NCI-H2107 treated with DMSO at 0.1 percent for 48 hours (cell line): ENCODE measurements around the gene ANKLE1.
"Not testable (repeated sequence)": the region's sequence is repeated elsewhere in the genome, so short reads cannot be mapped to it uniquely, and the experiment has no call there.

Experiments
- DNase-seq: peaks from one replicate; lab custom pipeline; 2025; ENCODE audit not compliant: unreplicated experiment; lab: John Stamatoyannopoulos, UW

Gene ANKLE1

DNA sequence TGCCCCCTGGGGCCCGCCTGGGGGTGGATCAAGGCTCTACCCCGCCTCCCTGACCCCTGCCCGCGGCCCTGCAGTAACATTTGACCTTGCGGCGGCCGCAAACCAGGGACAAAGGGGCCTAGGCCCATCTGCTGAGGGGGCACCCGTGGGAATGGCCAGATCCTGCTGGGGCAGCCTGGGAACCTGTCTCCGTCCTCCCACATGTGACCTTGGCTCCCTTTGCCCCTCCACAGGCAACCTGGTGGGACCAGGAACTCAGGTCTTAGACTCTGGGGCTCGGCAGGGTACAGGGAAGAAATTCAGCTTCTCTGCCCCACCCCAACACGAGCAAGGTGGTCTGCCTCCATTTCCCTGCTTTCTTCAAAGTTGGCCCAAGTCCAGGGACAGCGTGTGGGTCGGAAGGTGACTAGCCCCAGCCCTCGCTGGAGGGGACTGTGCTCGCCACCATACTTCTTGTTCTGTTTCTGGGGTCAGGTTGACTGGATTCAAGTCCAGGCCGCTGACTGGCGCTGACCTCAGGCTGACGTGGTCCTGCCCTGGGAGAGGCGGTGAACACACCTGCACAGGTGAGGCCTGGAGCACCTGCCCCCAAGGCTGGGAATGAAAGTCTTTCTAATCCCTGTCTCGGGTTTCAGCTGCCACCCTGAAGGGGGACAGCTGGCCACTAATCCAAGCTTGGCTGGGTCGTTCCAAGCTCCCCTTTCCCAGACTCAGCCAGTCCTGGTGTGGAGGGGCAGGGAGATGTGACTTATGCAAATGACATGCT lies 33.5 kb upstream of the ANKLE1 start:
- peak; percentile 56 for DNase-seq

DNA sequence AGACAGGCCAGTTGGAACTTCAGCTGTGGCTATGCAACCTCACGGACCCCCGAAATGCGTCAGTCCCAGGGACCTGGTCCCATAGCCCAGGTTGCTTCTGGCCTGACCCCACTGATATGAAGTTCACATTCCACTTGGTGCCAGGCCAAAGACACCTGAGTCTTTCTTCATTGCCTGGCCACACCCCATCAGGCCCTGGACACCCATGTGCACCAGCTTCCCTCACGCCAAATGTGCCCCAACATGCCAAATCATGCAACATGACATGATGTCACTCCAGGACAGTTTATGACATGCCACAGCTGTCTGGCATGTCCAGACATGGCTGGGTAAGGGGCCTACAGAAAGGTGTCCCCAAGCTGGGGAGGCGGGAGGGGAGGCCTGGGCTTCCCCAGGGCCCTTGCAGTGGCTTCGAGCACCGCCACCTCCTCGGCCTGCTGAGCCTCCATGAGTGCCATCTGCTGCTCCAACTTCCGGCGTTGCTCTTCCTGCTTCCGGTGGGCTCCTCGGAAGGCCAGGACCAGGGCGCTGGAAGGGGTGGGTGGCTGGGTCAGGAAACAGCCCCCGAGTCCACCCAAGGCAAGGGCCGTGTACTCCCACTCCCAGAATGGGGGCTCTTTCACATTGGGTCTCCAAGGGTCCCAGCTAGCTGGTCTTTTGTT lies 31.7 kb upstream of the ANKLE1 start:
- DNase-seq, result no peak

DNA sequence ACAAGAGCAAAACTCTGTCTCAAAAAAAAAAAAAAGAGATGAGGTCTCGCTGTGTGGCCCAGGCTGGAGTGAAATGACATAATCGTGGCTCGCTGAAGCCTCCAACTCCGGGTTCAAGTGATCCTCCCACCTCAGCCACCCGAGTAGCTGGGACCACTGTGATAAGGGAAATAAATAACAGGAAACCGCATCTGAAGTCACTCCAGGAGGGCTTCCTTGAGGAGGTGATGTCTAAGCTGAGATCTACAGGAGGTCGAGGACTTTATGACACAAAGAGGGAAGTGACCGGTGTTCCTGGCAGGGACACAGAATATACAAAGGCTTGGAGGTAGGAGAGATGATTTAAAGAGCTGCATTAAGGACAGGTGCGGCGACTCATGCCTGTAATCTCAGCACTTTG lies 27.1 kb upstream of the ANKLE1 start:
- no peak for DNase-seq

DNA sequence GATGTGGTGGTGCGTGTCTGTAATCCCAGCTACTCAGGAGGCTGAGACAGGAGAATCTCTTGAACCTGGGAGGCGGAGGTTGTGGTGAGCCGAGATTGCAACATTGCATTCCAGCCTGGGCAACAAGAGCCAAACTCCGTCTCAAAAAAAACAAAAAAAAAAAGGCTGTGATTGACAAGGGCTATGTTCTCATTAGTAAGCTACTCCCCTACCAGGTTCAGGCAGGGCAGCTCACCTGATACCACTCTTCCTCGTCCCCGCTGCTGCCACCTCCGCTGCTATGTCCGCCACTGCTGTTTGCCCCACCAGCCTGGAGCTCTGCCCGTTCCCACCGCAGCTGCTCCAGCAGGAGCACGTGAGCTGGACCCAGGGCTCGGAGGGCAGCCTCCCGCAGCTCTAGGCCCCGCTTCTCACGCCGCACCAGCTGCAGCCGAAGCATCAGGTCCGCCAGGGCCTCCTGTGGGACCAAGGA lies 26.5 kb upstream of the ANKLE1 start:
- peak; percentile 73 for DNase-seq

DNA sequence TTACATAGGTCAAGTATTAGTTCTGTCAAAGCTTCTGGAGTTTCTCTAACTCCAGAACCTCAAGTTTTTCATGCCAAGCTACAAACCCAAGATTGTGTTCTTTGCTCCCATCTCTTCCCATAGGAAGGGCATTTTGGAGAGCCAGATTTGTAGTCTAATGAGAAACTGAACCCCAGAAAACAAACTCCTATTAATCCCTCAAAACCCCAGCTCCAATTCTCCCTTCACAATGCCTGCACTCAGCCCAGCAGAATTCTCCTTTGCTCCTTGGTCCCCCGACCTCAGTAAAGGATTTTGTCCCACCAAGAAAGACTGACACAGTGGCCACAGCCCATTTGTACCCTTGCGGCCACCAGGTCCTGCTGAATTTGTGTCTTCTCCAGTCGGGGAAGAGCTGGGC lies 25.6 kb upstream of the ANKLE1 start:
- DNase-seq, result no peak

DNA sequence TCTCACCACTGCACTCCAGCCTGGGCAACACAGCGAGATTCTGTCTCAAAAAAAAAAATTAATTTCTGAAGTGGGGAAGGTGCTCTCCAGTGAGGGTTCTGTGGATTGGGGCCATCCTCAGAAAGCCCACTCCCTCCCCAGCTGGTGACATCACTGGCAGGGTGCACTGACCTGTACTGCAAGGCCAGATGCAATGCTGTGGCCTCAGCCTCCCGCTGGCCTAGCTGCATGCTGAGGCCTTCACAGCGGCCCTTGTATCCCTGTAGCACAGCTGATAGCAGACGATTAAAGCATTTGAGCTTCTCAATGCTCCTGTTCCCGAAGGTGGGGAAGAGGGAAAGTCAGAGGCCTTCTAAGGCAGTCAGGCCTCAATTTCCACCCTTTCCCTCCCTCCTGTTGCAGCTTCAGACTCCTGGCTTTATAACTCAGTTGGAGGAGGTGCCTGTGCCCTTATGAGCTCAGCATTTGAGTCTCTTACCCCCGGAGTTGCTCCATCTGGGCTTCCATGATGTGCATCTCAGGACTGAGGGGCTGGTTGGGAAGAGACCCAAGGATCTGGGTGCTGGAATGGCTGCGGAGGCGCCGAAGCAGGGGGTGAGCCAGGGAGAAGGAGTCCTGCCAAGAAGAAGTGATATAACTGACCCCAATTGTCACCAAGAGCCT lies 22.5 kb upstream of the ANKLE1 start:
- DNase-seq, result no peak

DNA sequence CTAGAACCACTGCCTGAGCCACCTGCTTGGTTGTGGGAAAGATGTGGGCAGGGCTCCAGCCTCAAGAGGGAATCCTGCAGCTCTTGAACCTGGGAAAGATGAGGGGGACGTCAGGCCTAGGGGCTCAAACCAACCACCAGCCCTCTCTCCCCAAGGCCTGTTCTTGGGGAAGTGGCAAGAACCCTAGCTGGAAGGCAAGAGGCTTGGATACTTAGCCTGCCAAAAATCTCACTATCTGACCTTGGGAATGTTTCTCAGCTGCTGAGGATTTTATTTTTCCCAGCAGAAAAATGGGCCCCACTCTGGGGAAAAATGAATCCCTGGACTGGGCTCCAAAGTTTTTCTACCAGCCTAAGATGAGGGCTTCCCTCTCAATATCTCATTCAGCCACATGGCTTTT lies 21.8 kb upstream of the ANKLE1 start:
- DNase-seq, result no peak

DNA sequence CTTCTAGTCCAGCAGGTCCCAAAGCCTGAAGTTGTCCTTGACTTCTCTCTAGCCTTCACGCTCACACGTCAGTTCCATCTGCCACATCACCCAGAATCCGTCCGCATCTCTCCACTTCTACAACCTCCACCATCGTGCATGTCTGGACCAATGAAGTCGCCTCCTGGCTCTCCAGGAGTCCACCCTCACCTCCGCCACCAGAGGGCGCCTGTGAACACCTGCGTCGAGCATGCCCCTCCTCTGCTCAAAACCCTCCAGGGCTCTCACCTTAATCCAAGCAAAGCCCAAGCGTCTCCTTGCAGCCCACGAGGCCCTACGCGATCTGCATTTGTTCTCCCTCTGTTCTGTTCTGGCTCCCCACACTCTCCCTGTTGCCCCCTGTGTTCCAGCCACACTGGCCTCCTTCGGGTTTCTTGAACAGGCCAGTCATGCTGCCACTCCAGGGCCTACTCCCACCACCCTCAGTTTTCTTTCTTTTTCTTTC lies 20.8 kb upstream of the ANKLE1 start:
- DNase-seq, result peak; percentile 86

DNA sequence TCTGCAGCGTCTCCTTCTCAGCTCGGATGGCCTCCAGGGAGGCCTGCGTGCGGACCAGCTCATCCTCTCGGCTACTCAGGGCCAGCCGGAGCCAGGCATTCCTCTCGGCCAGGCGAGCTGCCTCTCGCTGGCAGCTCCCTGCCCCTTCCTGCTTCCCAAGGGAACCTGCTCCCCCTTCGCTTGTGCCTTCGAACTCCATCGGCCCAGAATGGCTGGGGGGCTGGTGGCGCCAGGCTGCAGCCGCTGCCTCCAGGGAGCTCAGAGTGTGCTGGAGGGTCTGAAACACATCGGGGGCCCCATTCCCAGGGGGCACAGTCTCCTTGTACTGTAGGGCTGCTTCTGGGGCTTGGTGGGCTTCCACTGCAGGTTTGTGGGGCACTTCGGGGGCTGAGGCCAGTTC lies 19.1 kb upstream of the ANKLE1 start:
- DNase-seq, result no peak

DNA sequence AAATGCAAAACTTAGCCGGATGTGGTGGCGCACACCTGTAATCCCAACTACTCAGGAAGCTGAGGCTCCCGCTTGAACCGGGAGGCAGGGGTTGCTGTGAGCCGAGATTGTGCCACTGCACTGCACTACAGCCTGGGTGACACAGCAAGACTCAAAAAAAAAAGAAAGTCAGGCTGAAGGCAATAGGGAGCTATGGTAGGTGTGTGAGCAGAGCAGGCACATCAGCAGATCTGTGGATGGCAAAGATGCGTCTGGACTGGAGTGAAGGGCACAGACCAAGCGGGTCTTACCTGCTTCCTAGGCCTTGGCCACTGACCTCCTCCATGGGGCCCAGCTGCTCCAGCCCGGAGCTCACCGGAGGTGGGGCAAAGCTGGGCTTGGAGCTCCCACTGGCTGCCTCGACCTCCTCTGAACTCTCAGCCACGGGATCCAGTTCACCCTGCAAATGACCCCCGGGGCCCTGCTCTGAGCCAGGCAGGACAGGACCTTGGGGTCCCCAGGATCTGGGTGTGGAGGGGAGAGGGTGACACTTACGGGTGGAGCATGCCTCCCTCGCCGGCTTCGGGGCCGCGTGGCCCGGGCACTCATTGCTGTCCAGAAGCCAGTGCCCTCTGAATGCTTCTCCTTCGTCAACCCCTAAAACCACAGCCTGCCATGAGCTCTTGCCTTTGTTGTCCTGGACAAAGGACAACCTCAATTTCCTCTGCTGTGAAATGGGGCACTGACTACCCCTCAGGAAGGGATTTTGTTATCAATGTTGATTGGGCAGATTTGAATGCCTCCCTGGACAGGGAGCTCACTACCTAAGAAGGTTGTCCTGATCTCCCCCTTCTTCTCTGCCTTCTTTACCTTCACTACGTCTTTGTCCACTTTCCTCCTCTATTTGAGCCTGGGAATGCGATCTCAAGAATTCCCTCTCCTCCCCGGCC lies 17.7 kb upstream of the ANKLE1 start:
- DNase-seq, result no peak

DNA sequence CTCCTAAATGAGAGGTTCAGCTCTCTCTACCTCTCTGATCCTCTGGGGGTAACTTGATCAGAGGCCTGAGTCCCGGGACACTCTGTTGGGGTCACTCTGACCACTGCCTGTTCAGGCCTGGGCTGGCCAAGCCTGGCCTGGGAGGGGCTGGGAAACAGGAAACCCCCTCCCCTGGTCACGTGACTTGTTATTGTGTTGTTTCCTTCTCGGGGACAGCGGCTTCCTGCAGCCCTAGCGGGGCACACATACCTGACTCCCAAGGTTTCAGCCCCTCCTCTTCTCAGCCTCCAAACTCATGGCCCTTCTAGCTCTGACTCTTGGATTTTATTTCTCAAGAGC lies 17.1 kb upstream of the ANKLE1 start, which contains the start of gene USHBP1:
USHBP1 (minus strand) TSS at position 105 of the 339 bp plus-strand sequence. CDS start 446 bp downstream, outside the sequence.
- no peak for DNase-seq

DNA sequence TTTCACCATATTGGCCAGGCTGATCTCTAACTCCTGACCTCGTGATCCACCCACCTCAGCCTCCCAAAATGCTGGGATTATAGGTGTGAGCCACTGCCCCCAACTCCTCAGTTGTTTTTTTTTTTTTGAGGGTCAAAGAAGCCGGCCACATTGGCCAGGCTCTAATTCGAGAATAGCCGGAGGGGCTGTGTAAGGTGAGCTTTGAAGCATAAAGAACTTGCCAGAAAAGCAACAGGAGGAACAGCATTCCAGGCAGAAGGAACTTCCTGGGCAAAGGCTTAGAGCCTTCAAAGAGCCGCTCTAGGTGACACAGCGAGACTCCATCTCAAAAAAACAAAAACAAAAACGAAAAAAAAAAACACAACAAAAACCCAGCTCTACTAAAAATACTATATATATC lies 15.7 kb upstream of the ANKLE1 start:
- DNase-seq, result no peak

DNA sequence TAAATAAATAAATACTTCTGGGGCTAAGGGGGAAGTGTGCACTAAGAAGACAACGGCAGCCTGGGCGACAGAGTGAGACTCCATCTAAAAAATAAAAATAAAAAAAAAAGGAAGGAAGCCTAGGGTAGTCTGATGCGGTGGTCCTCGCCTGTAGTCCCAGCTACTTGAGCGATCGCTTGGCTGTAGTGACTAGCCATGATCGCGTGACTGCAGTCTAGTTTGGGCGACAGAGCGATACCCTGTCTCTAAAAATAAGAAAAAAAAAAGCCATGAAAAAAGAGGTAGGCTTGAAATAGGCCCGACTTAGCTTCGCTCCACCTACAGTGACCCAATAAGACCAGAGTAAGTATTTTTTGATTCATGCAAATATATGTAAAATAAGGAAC lies 15.1 kb upstream of the ANKLE1 start:
- no peak for DNase-seq

DNA sequence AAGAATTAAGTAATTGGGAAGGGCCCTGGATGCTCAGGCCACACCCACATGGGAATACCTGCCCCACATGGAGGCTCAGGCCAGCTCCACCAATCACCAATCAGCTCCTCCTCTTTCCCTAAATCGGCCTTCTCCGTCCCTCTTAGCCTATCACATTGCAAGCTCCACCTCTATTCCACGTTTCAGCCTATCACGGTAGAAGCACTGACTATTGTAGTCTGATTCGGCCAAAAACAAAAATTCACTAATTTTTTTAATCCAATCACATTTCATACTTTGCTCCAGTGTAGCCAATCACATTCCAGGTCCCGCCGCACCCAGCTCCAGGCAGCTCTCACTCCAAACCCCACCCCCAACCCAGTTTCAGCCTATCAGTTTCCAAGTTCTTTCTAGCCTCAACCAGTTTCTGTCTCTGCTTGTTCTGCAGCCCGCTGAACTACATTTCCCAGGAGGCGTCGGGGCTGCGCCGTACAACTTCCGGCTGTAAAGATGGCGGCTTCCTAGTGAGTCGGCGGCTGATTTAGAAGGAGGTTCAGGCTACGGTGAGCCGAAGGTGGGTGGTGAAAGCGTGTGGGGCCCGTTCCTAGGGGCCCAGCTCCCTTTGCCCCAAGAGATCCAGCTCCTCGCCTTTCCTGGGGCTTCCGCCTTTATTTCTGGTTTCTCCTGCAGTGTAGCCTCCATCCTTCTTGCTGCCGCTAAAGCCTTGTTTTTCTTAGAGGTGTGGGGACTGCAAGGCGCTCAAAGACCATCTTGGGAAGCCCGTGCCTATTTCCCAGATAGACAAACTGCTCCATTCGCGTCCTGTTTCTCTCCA lies 14.5 kb upstream of the ANKLE1 start, which contains the start of gene BABAM1:
BABAM1 (plus strand) TSS at position 469 of the 814 bp plus-strand sequence. CDS start 1,364 bp downstream, outside the sequence.
- DNase-seq, result peak; percentile 97

DNA sequence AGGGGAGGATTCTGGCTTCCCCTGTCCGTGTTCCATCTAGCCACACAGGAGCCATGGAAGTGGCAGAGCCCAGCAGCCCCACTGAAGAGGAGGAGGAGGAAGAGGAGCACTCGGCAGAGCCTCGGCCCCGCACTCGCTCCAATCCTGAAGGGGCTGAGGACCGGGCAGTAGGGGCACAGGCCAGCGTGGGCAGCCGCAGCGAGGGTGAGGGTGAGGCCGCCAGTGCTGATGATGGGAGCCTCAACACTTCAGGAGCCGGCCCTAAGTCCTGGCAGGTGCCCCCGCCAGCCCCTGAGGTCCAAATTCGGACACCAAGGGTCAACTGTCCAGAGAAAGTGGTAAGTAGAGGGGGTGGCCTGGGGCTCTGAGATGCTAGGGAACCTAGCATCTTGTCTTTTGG lies 12.9 kb upstream of the ANKLE1 start:
- DNase-seq, result no peak

DNA sequence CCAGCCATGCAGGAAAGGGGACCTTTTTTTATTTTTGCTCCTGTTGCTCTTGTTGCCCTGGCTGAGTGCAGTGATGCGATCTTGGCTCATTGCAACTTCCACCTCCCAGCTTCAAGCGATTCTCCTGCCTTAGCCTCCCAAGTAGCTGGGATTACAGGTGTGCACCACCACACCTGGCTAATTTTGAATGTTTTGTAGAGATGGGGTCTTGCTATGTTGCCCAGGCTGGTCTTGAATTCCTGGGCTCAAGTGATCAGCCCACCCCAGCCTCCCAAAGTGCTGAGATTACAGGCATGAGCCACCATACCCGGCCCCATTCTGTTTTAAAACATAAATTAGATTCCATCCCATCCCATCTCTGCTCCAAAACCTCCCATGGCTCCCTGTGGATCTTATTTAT lies 6.8 kb upstream of the ANKLE1 start:
- not testable (repeated sequence) for DNase-seq

DNA sequence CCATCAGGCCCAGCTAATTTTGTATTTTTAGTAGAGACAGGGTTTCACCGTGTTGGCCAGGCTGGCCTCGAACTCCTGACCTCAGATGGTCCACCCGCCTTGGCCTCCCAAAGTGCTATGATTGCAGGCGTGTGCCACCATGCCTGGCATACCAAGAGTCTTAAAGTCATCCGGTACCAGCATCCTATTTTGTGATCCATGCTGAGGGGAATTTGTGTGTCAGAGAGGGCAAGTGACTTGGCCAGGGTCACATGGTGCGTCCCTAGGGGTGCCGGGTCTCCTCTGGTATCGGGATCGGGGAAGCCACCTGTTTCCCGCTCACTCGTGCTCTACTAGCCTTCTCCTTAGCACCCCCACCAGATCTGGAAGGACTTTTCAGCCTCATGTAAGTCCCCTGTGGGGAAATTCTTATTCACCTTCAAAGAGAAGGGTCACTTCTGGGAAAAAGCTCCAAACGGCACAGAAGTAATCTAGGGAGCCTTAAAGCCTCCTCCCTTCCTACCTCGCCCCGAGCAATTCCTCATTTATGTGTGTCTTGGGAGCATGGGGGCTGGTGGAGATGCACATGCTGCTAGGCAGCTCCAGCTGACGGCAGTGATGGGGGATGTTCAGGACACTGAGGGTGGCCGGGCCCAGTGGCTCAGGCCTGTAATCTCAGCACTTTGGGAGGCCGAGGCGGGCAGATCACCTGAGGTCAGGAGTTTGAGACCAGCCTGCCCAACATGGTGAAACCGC lies 6.1 kb upstream of the ANKLE1 start:
- DNase-seq, result no peak

DNA sequence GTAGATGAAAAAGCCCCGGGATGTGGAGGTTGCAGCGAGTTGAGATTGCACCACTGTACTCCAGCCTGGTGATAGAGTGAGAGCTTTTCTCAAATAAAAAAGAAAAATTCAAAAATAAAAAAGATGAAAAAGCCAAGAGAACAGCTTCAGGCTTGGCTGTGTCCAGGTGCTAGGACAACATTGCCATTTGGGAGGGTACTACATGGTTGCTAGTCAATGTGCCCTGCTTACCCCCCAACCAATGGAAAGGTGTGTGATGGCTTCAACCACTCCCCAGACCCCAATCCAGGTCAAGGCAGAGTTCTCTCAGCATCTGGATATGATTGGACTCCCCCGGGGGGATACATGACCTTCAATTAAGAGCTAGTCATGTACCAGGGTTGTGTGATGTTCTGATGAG lies 2.3 kb upstream of the ANKLE1 start:
- DNase-seq, result no peak

DNA sequence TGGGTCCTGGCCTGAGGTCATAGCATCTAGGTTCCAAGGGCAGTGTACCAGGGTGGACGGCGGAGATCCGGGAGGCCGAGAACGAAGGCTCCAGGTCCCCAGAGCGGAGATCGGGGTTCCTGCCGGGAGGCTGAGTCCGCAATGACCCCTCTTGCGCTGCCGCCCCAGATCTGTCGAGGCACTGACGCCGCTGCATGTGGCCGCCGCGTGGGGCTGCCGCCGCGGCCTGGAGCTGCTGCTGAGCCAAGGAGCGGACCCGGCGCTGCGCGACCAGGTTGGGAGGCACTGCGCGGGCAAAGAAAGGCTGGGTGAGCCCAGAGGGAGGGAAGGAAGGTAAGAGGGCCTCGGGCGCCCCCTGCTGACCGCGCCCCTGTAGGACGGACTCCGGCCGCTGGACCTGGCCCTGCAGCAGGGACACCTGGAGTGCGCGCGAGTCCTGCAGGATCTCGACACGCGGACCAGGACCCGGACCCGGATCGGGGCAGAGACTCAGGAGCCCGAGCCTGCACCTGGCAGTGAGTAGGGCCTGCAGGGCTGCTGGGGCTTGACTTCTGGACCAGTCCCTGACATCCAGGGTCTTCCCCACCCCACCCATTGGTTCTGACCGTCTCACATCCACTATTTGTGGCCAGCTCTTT lies 906 bp downstream of the ANKLE1 start:
- DNase-seq, result peak; percentile 64
